Measurements from ENCODE around the gene SMYD2. TPM values are rescaled to one million over a fixed set of nuclear protein-coding genes. Genes with fewer than 3 reads are reported as not detected.
A peak's percentile ranks its signal among the peaks of the same experiment; 100 is the strongest.

The SMYD2 gene
- total RNA-seq, result 13.5 TPM

- DNase-seq (ENCODE audit: low spot score), result peak; percentile 76
- intact Hi-C loops (cut with DNase I), result no loop called here
- ATAC-seq, result peak; percentile 79
Measured at GRCh38 chr1:214281021-214281719, at the start of gene SMYD2. Gene SMYD2, plus strand, starts transcription at chr1:214281159. Its CDS starts 96 bp downstream, at chr1:214281255.

DNA sequence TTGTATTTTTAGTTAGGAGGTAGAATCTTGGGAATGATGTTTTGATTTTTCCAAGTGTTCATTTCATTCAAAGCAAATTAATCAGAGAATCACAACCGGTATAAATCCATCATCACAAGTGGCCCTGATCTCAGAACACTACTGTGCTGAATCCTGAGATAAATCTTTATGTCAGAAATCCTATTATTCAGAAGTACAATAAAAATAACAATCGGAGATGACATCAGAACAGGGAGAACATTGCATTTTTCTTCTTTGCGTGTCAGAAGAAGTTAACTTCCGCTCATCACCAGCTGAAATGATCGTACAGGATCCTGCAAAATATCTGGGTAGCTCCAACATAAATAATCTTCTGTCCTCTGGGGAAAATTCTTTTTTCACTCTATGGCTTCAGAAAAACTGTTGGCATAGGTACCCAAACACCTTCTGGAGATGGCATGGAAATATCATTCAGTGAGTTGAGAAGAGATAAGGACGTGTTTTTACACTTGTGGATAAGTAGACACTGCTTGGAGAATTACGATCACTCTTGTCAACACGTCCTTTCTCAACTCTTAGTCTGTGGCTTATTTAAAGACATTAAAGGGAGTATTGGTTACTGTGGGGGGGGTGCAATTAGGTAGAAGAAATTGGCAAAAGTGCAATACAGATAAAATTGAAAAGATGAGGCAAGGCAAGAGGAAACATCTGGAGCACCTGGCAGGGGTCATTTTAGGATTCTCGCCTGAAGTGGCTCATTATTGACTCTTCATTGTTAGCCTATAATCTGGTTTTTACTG, 46.9 kb upstream of the SMYD2 start:
- intact Hi-C loops (cut with DNase I), result no loop called here
- no peak for DNase-seq (ENCODE audit: low spot score)
- no peak for ATAC-seq

- no peak for DNase-seq (ENCODE audit: low spot score)
- no peak for ATAC-seq
- intact Hi-C loops (cut with DNase I), result no loop called here
Measured at GRCh38 chr1:214234635-214235025, 46.3 kb upstream of the SMYD2 start.

DNA sequence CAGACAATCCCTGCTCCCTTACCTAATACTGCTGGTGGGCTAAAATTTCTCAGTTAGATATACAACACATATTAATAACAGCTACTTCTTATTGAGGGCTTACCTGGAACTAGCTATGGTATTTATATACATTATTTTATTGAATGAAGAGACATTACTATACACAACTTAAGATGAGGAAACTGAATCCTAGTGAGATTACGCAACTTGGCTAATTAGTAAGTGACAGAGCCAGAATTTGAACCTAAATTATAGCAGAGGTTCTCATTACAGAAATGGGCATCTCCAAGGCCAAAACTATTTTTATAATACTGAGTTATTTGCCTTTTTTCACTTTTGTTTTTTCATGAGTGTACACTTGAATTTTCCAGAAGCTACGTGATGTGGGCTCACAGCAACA, 44.5 kb upstream of the SMYD2 start:
- ATAC-seq (no peak), DNase-seq (ENCODE audit: low spot score) (no peak)
- intact Hi-C loops (cut with DNase I), result no loop called here

DNA sequence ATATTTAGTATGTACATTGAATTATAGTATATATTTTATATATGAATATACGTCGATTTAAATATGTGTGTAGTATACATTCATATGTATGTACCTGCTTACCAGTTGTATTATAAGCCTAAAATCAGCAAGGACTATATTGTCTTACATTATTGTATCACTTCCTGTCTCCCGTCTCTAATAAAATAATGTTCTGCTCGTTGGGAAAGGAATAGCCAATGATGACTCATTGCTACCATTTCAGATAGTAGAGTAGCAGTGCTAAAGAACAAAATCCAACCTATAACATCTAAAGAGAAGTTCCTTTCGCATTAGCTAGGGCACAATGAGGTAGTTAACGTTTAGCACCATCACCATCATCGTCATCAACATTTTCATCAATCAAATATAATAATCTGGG, 39.9 kb upstream of the SMYD2 start:
- no peak for ATAC-seq
- intact Hi-C loops (cut with DNase I), result no loop called here
- DNase-seq (ENCODE audit: low spot score), result no peak

- intact Hi-C loops (cut with DNase I), result no loop called here
- no peak for DNase-seq (ENCODE audit: low spot score)
- no peak for ATAC-seq
Measured at GRCh38 chr1:214244252-214244651, 36.7 kb upstream of the SMYD2 start.

- ATAC-seq (no peak), DNase-seq (ENCODE audit: low spot score) (no peak)
- intact Hi-C loops (cut with DNase I), result no loop called here
Measured at GRCh38 chr1:214244841-214245240, 36.1 kb upstream of the SMYD2 start.

- intact Hi-C loops (cut with DNase I), result no loop called here
- no peak for ATAC-seq
- DNase-seq (ENCODE audit: low spot score), result no peak
Measured at GRCh38 chr1:214247501-214248041, 33.4 kb upstream of the SMYD2 start.

DNA sequence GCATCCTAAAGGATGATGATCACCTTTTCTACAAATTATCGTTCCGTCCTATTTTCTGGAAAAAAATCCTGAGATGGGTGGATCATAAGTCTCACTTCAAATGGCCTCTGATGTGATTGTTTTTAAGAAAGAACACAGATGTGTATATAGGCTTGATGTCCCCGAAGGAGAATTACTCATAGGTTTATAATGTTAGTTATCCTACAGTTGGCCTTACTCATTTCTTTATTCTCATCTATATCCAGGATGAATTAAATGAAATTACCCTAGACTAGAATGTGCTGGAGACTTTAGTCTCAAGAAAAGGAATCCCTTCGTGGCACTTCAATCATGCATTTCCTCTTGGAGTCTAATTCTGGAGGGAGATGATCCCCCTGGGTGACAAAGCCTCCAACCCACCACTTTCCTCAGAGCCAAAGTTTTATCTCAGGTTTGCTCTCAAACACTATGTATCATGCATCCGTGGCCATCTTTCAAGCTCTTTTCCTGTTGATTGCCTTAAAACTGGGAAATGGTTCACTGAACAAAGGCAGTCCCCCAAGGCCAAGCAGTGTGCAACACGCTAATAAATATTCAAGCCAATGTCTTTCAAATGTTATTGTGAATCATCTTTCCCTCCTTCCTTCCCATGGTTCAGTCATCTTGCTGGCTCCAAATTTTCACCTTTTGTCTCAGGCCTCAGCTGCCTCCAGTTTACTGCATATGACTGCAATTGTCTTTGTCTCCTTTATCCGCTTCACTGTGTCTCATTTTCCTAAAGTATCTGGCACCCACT, 32.5 kb upstream of the SMYD2 start:
- intact Hi-C loops (cut with DNase I), result no loop called here
- DNase-seq (ENCODE audit: low spot score) (no peak), ATAC-seq (no peak)

DNA sequence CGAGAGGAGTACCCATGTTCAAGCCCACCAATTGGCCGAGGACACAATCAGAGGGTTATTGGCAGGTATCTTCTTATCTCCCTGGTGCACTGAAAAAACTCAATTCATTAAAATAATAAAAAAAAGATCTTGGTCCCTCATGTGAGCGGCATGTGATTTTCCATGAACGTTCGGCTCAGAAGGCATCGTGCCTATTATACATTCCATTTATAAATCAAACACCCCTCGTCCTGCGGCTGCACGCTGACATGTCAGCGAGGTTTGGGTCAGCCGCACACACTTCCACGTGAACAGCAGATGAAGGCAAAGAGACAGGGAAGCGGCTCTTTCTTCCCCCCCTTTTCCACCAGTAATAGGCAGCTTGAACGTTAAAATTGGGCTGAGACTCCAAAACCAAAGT, 31.3 kb upstream of the SMYD2 start:
- DNase-seq (ENCODE audit: low spot score) (no peak), ATAC-seq (no peak)
- intact Hi-C loops (cut with DNase I), result no loop called here

GRCh38 chr1:214251354-214251753, 29.6 kb upstream of the SMYD2 start:
- intact Hi-C loops (cut with DNase I), result no loop called here
- ATAC-seq, result no peak
- DNase-seq (ENCODE audit: low spot score), result no peak

- DNase-seq (ENCODE audit: low spot score) (no peak), ATAC-seq (no peak)
- intact Hi-C loops (cut with DNase I), result no loop called here
Measured at GRCh38 chr1:214255509-214255908, 25.4 kb upstream of the SMYD2 start.

- DNase-seq (ENCODE audit: low spot score) (no peak), ATAC-seq (no peak)
- intact Hi-C loops (cut with DNase I), result no loop called here
Measured at GRCh38 chr1:214259353-214259977, 21.5 kb upstream of the SMYD2 start.

- no peak for ATAC-seq
- intact Hi-C loops (cut with DNase I), result loop anchor here (5.0 kb wide), 1 partner anchor 67 kb away; no protein-coding TSS in a partner anchor
- no peak for DNase-seq (ENCODE audit: low spot score)
Measured at GRCh38 chr1:214260561-214261205, 20.3 kb upstream of the SMYD2 start.

GRCh38 chr1:214261206-214262123, 19.5 kb upstream of the SMYD2 start:
- intact Hi-C loops (cut with DNase I), result loop anchor here (5.0 kb wide), 1 partner anchor 66 kb away; no protein-coding TSS in a partner anchor
- ATAC-seq (peak; percentile 95), DNase-seq (ENCODE audit: low spot score) (peak; percentile 91)

- intact Hi-C loops (cut with DNase I), result loop anchor here (5.0 kb wide), 1 partner anchor 63 kb away; no protein-coding TSS in a partner anchor
- no peak for ATAC-seq
- DNase-seq (ENCODE audit: low spot score), result no peak
Measured at GRCh38 chr1:214264196-214264595, 16.8 kb upstream of the SMYD2 start.

GRCh38 chr1:214264976-214265375, 16.0 kb upstream of the SMYD2 start:
- intact Hi-C loops (cut with DNase I), result loop anchor here (5.0 kb wide), 1 partner anchor 62 kb away; no protein-coding TSS in a partner anchor
- ATAC-seq (no peak), DNase-seq (ENCODE audit: low spot score) (no peak)
